Vein endothelial cell (primary cell): Measurements from ENCODE around the gene ART5. TPM values are rescaled to one million over a fixed set of nuclear protein-coding genes. Genes with fewer than 3 reads are reported as not detected.

Experiments
- small RNA-seq: library from RNA; depleted of rRNA; stranded (forward); fragments of <200 nt; gene quantifications from one replicate; pipeline ENCODE3, GENCODE V24; 2012
- total RNA-seq: library from RNA; depleted of rRNA; stranded (reverse); fragments of >200 nt; gene quantifications from 2 replicates; pipeline ENCODE4 v1.2.3, GENCODE V29; 2012

The ART5 gene
- total RNA-seq, result not detected in 2 replicates

GRCh38 chr11:3641701-3642070, at the start of gene ART5:
TSS of gene ART5 (minus strand) at chr11:3641992. CDS start at chr11:3641862, 130 bp downstream.

GRCh38 chr11:3671334-3672254, 29.8 kb upstream of the ART5 start, which contains the start of gene CHRNA10:
TSS of gene CHRNA10 (minus strand) at chr11:3671384. CDS start at chr11:3671312, 72 bp downstream.

GRCh38 chr11:3644817-3645235, 3.0 kb upstream of the ART5 start, which contains the start of gene ART1:
TSS of gene ART1 (plus strand) at chr11:3645128. CDS start at chr11:3659214, 14,086 bp downstream.

Small RNAs within 50 kb of the gene (small RNA-seq; reads per million reads assigned to genes)
- not detected for gene RF00019

Other genes starting within 250 kb of the ART5 start
- not detected in 2 replicates for gene ART1, start 3.1 kb upstream of the ART5 start, total RNA-seq
- gene CHRNA10, start 29.4 kb upstream of the ART5 start, total RNA-seq, result 2.0 and 2.4 TPM in 2 replicates
- gene NUP98, start 155.6 kb upstream of the ART5 start, total RNA-seq, result 145 and 165 TPM in 2 replicates
- 11.5 and 11.8 TPM in 2 replicates for gene PGAP2, start 166.6 kb upstream of the ART5 start, total RNA-seq
- gene RHOG, start 199.0 kb upstream of the ART5 start, total RNA-seq, result 22.4 and 26.5 TPM in 2 replicates
- 29.0 and 32.0 TPM in 2 replicates for gene STIM1, start 213.7 kb upstream of the ART5 start, total RNA-seq